ENCODE results near the gene RASSF3.

DNA sequence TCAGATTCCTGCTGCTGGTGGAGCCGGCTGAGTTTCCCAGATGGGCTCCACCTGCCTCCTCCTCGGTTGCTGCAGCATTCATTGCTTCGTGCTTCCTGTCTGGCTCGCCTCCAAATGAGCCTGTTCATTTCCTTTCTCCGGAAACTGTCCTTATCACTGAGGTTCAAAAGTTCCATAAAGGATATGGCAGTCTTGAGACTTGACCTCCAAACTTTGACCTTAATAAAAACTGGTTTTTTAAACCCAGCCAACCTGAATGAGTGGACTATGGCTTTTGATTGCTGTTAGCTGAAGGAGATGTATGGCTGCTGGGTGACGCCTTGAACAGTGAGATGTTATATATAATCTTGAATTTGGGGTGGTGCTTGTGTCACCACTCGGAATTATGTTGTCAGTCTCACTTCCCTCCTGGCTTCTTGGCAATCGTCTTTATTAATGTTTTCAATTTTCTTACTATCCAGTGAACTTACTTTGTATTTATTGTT is 62.7 kb downstream of the RASSF3 start:
- TF ChIP-seq, protein P1, sequence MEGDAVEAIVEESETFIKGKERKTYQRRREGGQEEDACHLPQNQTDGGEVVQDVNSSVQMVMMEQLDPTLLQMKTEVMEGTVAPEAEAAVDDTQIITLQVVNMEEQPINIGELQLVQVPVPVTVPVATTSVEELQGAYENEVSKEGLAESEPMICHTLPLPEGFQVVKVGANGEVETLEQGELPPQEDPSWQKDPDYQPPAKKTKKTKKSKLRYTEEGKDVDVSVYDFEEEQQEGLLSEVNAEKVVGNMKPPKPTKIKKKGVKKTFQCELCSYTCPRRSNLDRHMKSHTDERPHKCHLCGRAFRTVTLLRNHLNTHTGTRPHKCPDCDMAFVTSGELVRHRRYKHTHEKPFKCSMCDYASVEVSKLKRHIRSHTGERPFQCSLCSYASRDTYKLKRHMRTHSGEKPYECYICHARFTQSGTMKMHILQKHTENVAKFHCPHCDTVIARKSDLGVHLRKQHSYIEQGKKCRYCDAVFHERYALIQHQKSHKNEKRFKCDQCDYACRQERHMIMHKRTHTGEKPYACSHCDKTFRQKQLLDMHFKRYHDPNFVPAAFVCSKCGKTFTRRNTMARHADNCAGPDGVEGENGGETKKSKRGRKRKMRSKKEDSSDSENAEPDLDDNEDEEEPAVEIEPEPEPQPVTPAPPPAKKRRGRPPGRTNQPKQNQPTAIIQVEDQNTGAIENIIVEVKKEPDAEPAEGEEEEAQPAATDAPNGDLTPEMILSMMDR (conservative IDR thresholded peaks at IDR 0.05; ENCODE audit: low read depth, low read length): no peak
- no peak for TF ChIP-seq EZH2 (IDR thresholded peaks at IDR 0.05; ENCODE audit: low read length, unreplicated experiment)
